Breast epithelium (tissue), 4 donors: ENCODE data around the gene GSG1L2. TPM values are rescaled to one million over a fixed set of nuclear protein-coding genes. Genes with fewer than 3 reads are reported as not detected.

Source experiments
- DNase-seq, 2 donors: peaks; one replicate each; pipeline ENCODE4 v3.0.0-alpha.2; 2019; ENCODE audit warnings: low spot score in 2 of 2
- H3K27ac ChIP-seq, 2 donors: fragments of 200-600 bp; sonication (generic) in 1 of 2; one replicate each; pipeline ENCODE4 v1.5.1; 2016 to 2019; ENCODE audit warnings: mild to moderate bottlenecking in 1 of 2
- H3K27me3 ChIP-seq, 2 donors: fragments of 200-600 bp; sonication (generic) in 1 of 2; one replicate each; pipeline versions ENCODE4 v1.5.1 to v1.6.0; 2017 to 2019; ENCODE audit warnings: control low read depth in 1 of 2, mild to moderate bottlenecking in 1 of 2
- H3K36me3 ChIP-seq: fragments of 200-600 bp; one replicate; pipeline ENCODE4 v1.5.1; 2019
- H3K4me1 ChIP-seq, 2 donors: fragments of 200-600 bp; sonication (generic); one replicate each; pipeline ENCODE4 v1.5.1; 2016 to 2019; ENCODE audit warnings: control low read depth in 1 of 2
- H3K4me3 ChIP-seq, 3 donors: fragments of 200-600 bp; sonication (generic); 1 replicate in 2 of 3; 2 replicates in 1 of 3; pipeline ENCODE4 v1.5.1; 2016 to 2019; ENCODE audit warnings: mild to moderate bottlenecking in 3 of 3, moderate library complexity in 2 of 3
- H3K9me3 ChIP-seq, 2 donors: fragments of 200-600 bp; sonication (generic) in 1 of 2; one replicate each; pipeline ENCODE4 v1.5.1; 2016 to 2019; ENCODE audit warnings: control low read depth in 1 of 2
- CTCF ChIP-seq, 3 donors: fragments of 450-650 bp; IDR thresholded peaks; one replicate each; pipeline ENCODE4 v1.5.1; 2016 to 2017; ENCODE audit warnings: antibody characterized with exemption in 3 of 3, mild to moderate bottlenecking in 3 of 3, moderate library complexity in 3 of 3
- POLR2A ChIP-seq: fragments of 450-650 bp; IDR thresholded peaks from one replicate; pipeline ENCODE4 v1.6.1; 2016; ENCODE audit warnings: antibody characterized with exemption, mild to moderate bottlenecking, moderate library complexity
- POLR2AphosphoS5 ChIP-seq, 3 donors: sonication (generic); formaldehyde crosslinking; IDR thresholded peaks; one replicate each; pipeline ENCODE4 v1.6.1; 2017; ENCODE audit warnings: antibody characterized with exemption in 3 of 3
- intact Hi-C: fragments of 100-400 bp; cut with DNase I; formaldehyde crosslinking; loops from one replicate; pipeline ENCODE4 v1.15.1; 2023; ENCODE audit warnings: low total_unique reads
- total RNA-seq, 3 donors: library from RNA; depleted of rRNA; stranded (reverse); fragments of >200 nt; gene quantifications; one replicate each; pipeline ENCODE4 v1.1.0, GENCODE V29; 2016

Gene GSG1L2
- total RNA-seq, 3 donors from 2014 or later = not detected

DNA sequence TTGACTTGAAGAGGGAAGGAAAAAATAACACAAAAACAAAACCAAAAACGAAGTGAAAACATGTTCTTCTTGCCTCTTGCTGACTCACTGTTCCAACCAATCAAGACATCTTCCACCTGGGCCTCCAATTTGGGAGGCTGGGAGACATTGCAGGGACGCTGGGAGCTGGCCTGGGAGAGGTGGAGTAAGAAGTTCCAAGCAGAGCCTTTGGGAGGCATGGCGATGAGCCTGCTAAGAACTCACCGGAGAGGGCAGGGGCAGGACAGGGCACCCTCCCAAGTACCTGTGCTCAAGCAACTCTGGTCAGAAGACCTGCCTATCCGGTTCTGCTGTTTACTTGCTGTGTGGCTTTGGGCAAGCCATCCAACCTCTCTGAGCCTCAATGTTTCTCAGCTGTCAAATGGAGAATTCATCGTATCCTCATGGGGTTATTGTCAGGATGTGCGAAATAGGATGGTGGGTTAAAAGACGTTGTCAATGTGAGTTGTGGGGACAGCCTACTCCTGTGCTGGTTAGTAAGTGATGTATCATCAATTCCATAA, 3.0 kb upstream of the GSG1L2 start:
- Histone ChIP-seq H3K9me3 (no peaks in the 10 kb centered on the region), H3K27ac (no peak overlapping the region), H3K36me3 (no peaks in the 10 kb centered on the region), H3K4me1 (no peaks in the 10 kb centered on the region), H3K4me3 (no peak overlapping the region), H3K27me3 (no peaks in the 10 kb centered on the region)
- TF ChIP-seq POLR2AphosphoS5 (IDR thresholded peaks at IDR 0.05) (no peak), POLR2A (no peak), CTCF (IDR thresholded peaks at IDR 0.05) (no peak)
- no peak for DNase-seq
- intact Hi-C loops = no loop called here

- intact Hi-C loops = no loop called here
Observed at GRCh38 chr17:9824094-9824493, 2.2 kb upstream of the GSG1L2 start.

GRCh38 chr17:9820448-9820847, 1.4 kb downstream of the GSG1L2 start:
- no peaks in the 10 kb centered on the region for H3K27me3 ChIP-seq
- no peak for DNase-seq
- H3K36me3 ChIP-seq = no peaks in the 10 kb centered on the region
- H3K4me1 ChIP-seq = no peaks in the 10 kb centered on the region
- H3K9me3 ChIP-seq = no peaks in the 10 kb centered on the region
- intact Hi-C loops = no loop called here
- no peak overlapping the region for H3K4me3 ChIP-seq
- no peak for TF ChIP-seq POLR2A
- no peak for TF ChIP-seq CTCF (IDR thresholded peaks at IDR 0.05)
- TF ChIP-seq POLR2AphosphoS5 (IDR thresholded peaks at IDR 0.05) = no peak
- no peak overlapping the region for H3K27ac ChIP-seq

More at GRCh38 chr17:9824094-9824493, 2.2 kb upstream of the GSG1L2 start:
- H3K27ac ChIP-seq = no peak overlapping the region
- H3K4me3 ChIP-seq = no peak overlapping the region
- TF ChIP-seq POLR2A (no peak), POLR2AphosphoS5 (IDR thresholded peaks at IDR 0.05) (no peak), CTCF (IDR thresholded peaks at IDR 0.05) (no peak)
- H3K9me3 ChIP-seq = no peaks in the 10 kb centered on the region
- no peaks in the 10 kb centered on the region for H3K27me3 ChIP-seq
- H3K36me3 ChIP-seq = no peaks in the 10 kb centered on the region
- no peak for DNase-seq
- H3K4me1 ChIP-seq = no peaks in the 10 kb centered on the region

DNA sequence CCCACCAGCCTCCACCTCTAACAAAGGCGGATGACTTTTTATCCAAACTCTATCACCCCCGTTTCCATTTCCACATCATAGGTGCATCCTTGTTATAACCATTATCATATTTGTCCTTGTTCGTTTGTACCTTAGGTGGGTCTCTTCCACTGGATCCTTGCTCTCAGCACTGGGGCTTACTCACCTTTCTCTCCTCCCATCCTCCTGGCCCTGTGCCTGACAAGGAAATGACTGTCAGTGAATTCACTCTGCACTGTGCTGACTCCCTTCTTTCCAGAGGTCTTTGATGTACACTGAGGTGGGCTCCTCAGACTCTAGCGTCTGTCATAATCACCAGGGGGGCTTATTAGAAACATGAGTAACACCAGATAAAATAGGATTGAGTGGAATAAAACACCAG, 3.1 kb downstream of the GSG1L2 start:
- Histone ChIP-seq H3K27me3 (no peaks in the 10 kb centered on the region), H3K9me3 (no peaks in the 10 kb centered on the region), H3K27ac (no peak overlapping the region), H3K36me3 (no peaks in the 10 kb centered on the region), H3K4me1 (no peaks in the 10 kb centered on the region), H3K4me3 (no peak overlapping the region)
- no peak for TF ChIP-seq CTCF (IDR thresholded peaks at IDR 0.05)
- TF ChIP-seq POLR2A = no peak
- TF ChIP-seq POLR2AphosphoS5 (IDR thresholded peaks at IDR 0.05) = no peak
- DNase-seq = no peak
- intact Hi-C loops = no loop called here

DNA sequence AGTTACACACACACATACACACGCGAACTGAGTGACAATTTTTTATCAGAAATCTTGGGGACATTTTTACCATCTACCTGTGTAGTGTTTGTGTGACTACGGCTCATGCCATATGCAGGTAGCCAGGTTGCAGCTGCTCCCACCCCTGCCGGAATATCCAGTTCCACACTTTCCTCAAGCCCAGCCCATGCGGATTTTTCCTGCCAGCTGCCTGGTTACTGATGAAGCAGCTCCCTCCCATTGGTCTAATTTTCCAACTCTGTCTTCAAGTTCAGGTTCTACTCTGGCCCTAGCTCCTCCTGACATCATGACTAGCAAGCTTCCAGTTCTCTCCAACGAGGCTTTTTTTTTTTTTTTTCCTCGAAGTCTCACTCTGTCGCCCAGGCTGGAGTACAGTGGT, 4.8 kb downstream of the GSG1L2 start:
- Histone ChIP-seq H3K4me1 (no peaks in the 10 kb centered on the region), H3K9me3 (no peaks in the 10 kb centered on the region), H3K36me3 (no peaks in the 10 kb centered on the region), H3K27me3 (no peaks in the 10 kb centered on the region), H3K4me3 (no peak overlapping the region), H3K27ac (no peak overlapping the region)
- intact Hi-C loops = no loop called here
- peak in 1 of 2 donors; percentile 33 for DNase-seq
- no peak for TF ChIP-seq POLR2AphosphoS5 (IDR thresholded peaks at IDR 0.05)
- no peak for TF ChIP-seq POLR2A
- TF ChIP-seq CTCF (IDR thresholded peaks at IDR 0.05) = no peak
